ENCODE data around the gene EFHC1.

- TF ChIP-seq CTCF (IDR thresholded peaks at IDR 0.05 in 2 of 3, conservative IDR thresholded peaks at IDR 0.05 in 1 of 3; ENCODE audit: borderline replicate concordance in 1 of 3, insufficient read depth in 1 of 3, low read depth in 2 of 3, low read length in 2 of 3): no peak
- TF ChIP-seq EZH2 (IDR thresholded peaks at IDR 0.05): no peak
- TF ChIP-seq EZH2phosphoT487 (IDR thresholded peaks at IDR 0.05; ENCODE audit: borderline replicate concordance): no peak
Measured at GRCh38 chr6:52507557-52508260, 87.6 kb downstream of the EFHC1 start.

Data from HCT116 (cell line).